Stimulated activated CD8-positive, alpha-beta memory T cell treated with anti-CD3 and anti-CD28 coated beads, Interleukin-4, amount 100 ng/mL, for 24 hours (primary cell): ENCODE results near the gene SMARCD2.

Source experiments
- DNase-seq: peaks from one replicate; pipeline ENCODE4 v3.0.0-alpha.2; 2020; ENCODE audit warnings: low read depth

SMARCD2 gene

GRCh38 chr17:63832014-63832413, 10.5 kb downstream of the SMARCD2 start:
- no peak for DNase-seq

- DNase-seq = no peak
Measured at GRCh38 chr17:63831505-63831904, 11.0 kb downstream of the SMARCD2 start.

GRCh38 chr17:63830904-63831491, 11.5 kb downstream of the SMARCD2 start:
- DNase-seq = no peak

- DNase-seq = no peak
Measured at GRCh38 chr17:63830278-63830677, 12.2 kb downstream of the SMARCD2 start.

- DNase-seq = no peak
Measured at GRCh38 chr17:63828936-63829335, 13.5 kb downstream of the SMARCD2 start.

- no peak for DNase-seq
Measured at GRCh38 chr17:63827801-63828221, 14.7 kb downstream of the SMARCD2 start.

GRCh38 chr17:63827002-63827800, 15.3 kb downstream of the SMARCD2 start, which contains the start of the genes FTSJ3 and PSMC5:
Gene FTSJ3 (minus strand): TSS chr17:63827663. CDS start chr17:63826902, 761 bp downstream.
Gene PSMC5 (plus strand): TSS chr17:63827431. CDS start chr17:63827491, 60 bp downstream.
- peak; percentile 91 for DNase-seq

- DNase-seq = no peak
Measured at GRCh38 chr17:63826468-63827001, 15.9 kb downstream of the SMARCD2 start.

- no peak for DNase-seq
Measured at GRCh38 chr17:63824362-63824761, 18.1 kb downstream of the SMARCD2 start.

GRCh38 chr17:63823659-63824331, 18.7 kb downstream of the SMARCD2 start:
- DNase-seq = no peak

- DNase-seq = no peak
Measured at GRCh38 chr17:63822537-63822936, 19.9 kb downstream of the SMARCD2 start.

GRCh38 chr17:63821804-63822203, 20.7 kb downstream of the SMARCD2 start:
- no peak for DNase-seq

- DNase-seq = no peak
Measured at GRCh38 chr17:63820963-63821561, 21.4 kb downstream of the SMARCD2 start.

- DNase-seq = no peak
Measured at GRCh38 chr17:63819585-63820537, 22.6 kb downstream of the SMARCD2 start.

- no peak for DNase-seq
Measured at GRCh38 chr17:63819131-63819530, 23.4 kb downstream of the SMARCD2 start.

GRCh38 chr17:63817736-63818385, 24.6 kb downstream of the SMARCD2 start:
- DNase-seq = no peak

GRCh38 chr17:63816669-63817068, 25.8 kb downstream of the SMARCD2 start:
- DNase-seq = no peak

- DNase-seq = no peak
Measured at GRCh38 chr17:63816123-63816522, 26.4 kb downstream of the SMARCD2 start.

- DNase-seq = no peak
Measured at GRCh38 chr17:63809970-63810369, 32.5 kb downstream of the SMARCD2 start.

- no peak for DNase-seq
Measured at GRCh38 chr17:63805591-63805990, 36.9 kb downstream of the SMARCD2 start.
